Large intestine (tissue), 3 donors: ENCODE results near the gene SAT2. TPM values are rescaled to one million over a fixed set of nuclear protein-coding genes. Genes with fewer than 3 reads are reported as not detected.

ENCODE experiments used
- DNase-seq, 2 donors: peaks; one replicate each; pipeline versions ENCODE4 v3.0.0 to v3.0.0-alpha.2; 2013
- H3K27ac ChIP-seq: one replicate; pipeline ENCODE4 v1.5.1; 2013; ENCODE audit warnings: low read length
- H3K27me3 ChIP-seq: 2 replicates; pipeline ENCODE4 v1.6.1; 2013; ENCODE audit warnings: low read length; ENCODE audit not compliant: control insufficient read depth, insufficient read depth
- H3K36me3 ChIP-seq: 2 replicates; pipeline ENCODE4 v1.6.1; 2013; ENCODE audit warnings: low read length; ENCODE audit not compliant: control insufficient read depth, insufficient read depth
- H3K4me1 ChIP-seq: one replicate; pipeline ENCODE4 v1.6.1; 2013; ENCODE audit warnings: low read length; ENCODE audit not compliant: control insufficient read depth, insufficient read depth
- H3K4me3 ChIP-seq: one replicate; pipeline ENCODE4 v1.5.1; 2013; ENCODE audit warnings: low read length
- H3K9me3 ChIP-seq: one replicate; pipeline ENCODE4 v1.6.1; 2013; ENCODE audit warnings: mild to moderate bottlenecking, low read depth, low read length, moderate library complexity; ENCODE audit not compliant: control insufficient read depth
- WGBS: methylation state at CpG from one replicate; pipeline ENCODE4 v1.1.5; 2013; ENCODE audit warnings: low lambda C conversion rate; ENCODE audit not compliant: insufficient coverage; 5-methylcytosine and 5-hydroxymethylcytosine counted together
- polyA plus RNA-seq: library from polyadenylated mRNA; unstranded; fragments of 120-200 nt; gene quantifications from one replicate; pipeline ENCODE4 v1.2.1, GENCODE V29; 2013

The SAT2 gene
- polyA plus RNA-seq, 1 donor = 327 TPM

GRCh38 chr17:7655541-7655840 lies 27.9 kb upstream of the SAT2 start:
- H3K4me3 ChIP-seq = no peak overlapping the region
- H3K4me1 ChIP-seq = peaks cover 2% of the 10 kb centered on the region
- DNase-seq = no peak
- peaks cover 36% of the 10 kb centered on the region for H3K27me3 ChIP-seq
- H3K36me3 ChIP-seq = peaks cover 2% of the 10 kb centered on the region
- H3K27ac ChIP-seq = no peak overlapping the region
- peaks cover 6% of the 10 kb centered on the region for H3K9me3 ChIP-seq
- no CpG with 5 or more reads among the region's 17 CpGs for WGBS

- Histone ChIP-seq H3K4me3 (no peak overlapping the region), H3K27ac (no peak overlapping the region), H3K9me3 (peaks cover 6% of the 10 kb centered on the region), H3K4me1 (peaks cover 7% of the 10 kb centered on the region), H3K36me3 (peaks cover 2% of the 10 kb centered on the region), H3K27me3 (peaks cover 41% of the 10 kb centered on the region)
- WGBS = no CpG with 5 or more reads among the region's 16 CpGs
- no peak for DNase-seq
These were observed 27.4 kb upstream of the SAT2 start for GRCh38 chr17:7654832-7655540.

GRCh38 chr17:7652388-7653356 lies 25.1 kb upstream of the SAT2 start:
- Histone ChIP-seq H3K27ac (no peak overlapping the region), H3K9me3 (peaks cover 6% of the 10 kb centered on the region), H3K4me1 (peaks cover 8% of the 10 kb centered on the region), H3K27me3 (peaks cover 43% of the 10 kb centered on the region), H3K4me3 (no peak overlapping the region), H3K36me3 (peaks cover 2% of the 10 kb centered on the region)
- no CpG with 5 or more reads among the region's 12 CpGs for WGBS
- no peak for DNase-seq

- Histone ChIP-seq H3K27ac (peak overlapping the region; percentile 12), H3K4me1 (peaks cover 8% of the 10 kb centered on the region), H3K9me3 (peaks cover 6% of the 10 kb centered on the region), H3K4me3 (peak overlapping the region; percentile 48), H3K36me3 (peaks cover 2% of the 10 kb centered on the region), H3K27me3 (peaks cover 43% of the 10 kb centered on the region)
- WGBS = no CpG with 5 or more reads among the region's 54 CpGs
- DNase-seq = peak in 1 of 2 donors; percentile 34
These were observed 24.2 kb upstream of the SAT2 start for GRCh38 chr17:7651665-7652387.

GRCh38 chr17:7651097-7651664 lies 23.6 kb upstream of the SAT2 start:
- H3K27me3 ChIP-seq = peaks cover 40% of the 10 kb centered on the region
- WGBS = 0% methylated on average over 4 of the region's 45 CpGs
- DNase-seq = no peak

GRCh38 chr17:7650509-7651096 lies 23.0 kb upstream of the SAT2 start, which contains the start of gene ATP1B2:
TSS of gene ATP1B2 (plus strand) at chr17:7650926. CDS start at chr17:7651519, 593 bp downstream.
- peak; percentile 70 to 77 for DNase-seq
- 0% methylated on average over 3 of the region's 34 CpGs for WGBS
- peaks cover 6% of the 10 kb centered on the region for H3K9me3 ChIP-seq
- H3K4me3 ChIP-seq = peak within 1 kb of the TSS; percentile 48
- H3K4me1 ChIP-seq = peaks cover 8% of the 10 kb centered on the region
- H3K27ac ChIP-seq = peak within 1 kb of the TSS; percentile 31
- no peaks in the 10 kb centered on the region for H3K36me3 ChIP-seq
- peaks cover 40% of the 10 kb centered on the region for H3K27me3 ChIP-seq

More at GRCh38 chr17:7651097-7651664, 23.6 kb upstream of the SAT2 start:
- Histone ChIP-seq H3K9me3 (peaks cover 6% of the 10 kb centered on the region), H3K36me3 (peaks cover 2% of the 10 kb centered on the region), H3K27ac (peak overlapping the region; percentile 12), H3K4me1 (peaks cover 8% of the 10 kb centered on the region), H3K4me3 (peak overlapping the region; percentile 48)

GRCh38 chr17:7647018-7647417 lies 19.4 kb upstream of the SAT2 start:
- Histone ChIP-seq H3K27ac (no peak overlapping the region), H3K36me3 (no peaks in the 10 kb centered on the region), H3K9me3 (peaks cover 6% of the 10 kb centered on the region), H3K4me1 (peaks cover 7% of the 10 kb centered on the region), H3K4me3 (no peak overlapping the region), H3K27me3 (peaks cover 21% of the 10 kb centered on the region)
- WGBS = no CpG with 5 or more reads among the region's 4 CpGs
- DNase-seq = no peak

- H3K27ac ChIP-seq = no peak overlapping the region
- no peak for DNase-seq
- H3K36me3 ChIP-seq = no peaks in the 10 kb centered on the region
- no peak overlapping the region for H3K4me3 ChIP-seq
- 100% methylated on average over 3 of the region's 9 CpGs for WGBS
- peaks cover 15% of the 10 kb centered on the region for H3K27me3 ChIP-seq
- H3K4me1 ChIP-seq = peaks cover 6% of the 10 kb centered on the region
- peaks cover 6% of the 10 kb centered on the region for H3K9me3 ChIP-seq
These were observed 18.8 kb upstream of the SAT2 start for GRCh38 chr17:7646457-7646856.

GRCh38 chr17:7644775-7645174 lies 17.2 kb upstream of the SAT2 start:
- WGBS = no CpG with 5 or more reads among the region's 4 CpGs
- Histone ChIP-seq H3K27me3 (no peaks in the 10 kb centered on the region), H3K27ac (no peak overlapping the region), H3K4me3 (no peak overlapping the region), H3K4me1 (no peaks in the 10 kb centered on the region), H3K9me3 (no peaks in the 10 kb centered on the region), H3K36me3 (no peaks in the 10 kb centered on the region)
- DNase-seq = no peak
